Smooth muscle cell (in vitro differentiated cells): ENCODE measurements around the gene CD46. TPM values are rescaled to one million over a fixed set of nuclear protein-coding genes. Genes with fewer than 3 reads are reported as not detected.

Experiments used
- DNase-seq: peaks from one replicate; lab custom pipeline; 2025; ENCODE audit not compliant: unreplicated experiment; lab: John Stamatoyannopoulos, UW
- H2AFZ ChIP-seq: fragments of 200-600 bp; sonication (generic); 2 replicates; pipeline ENCODE4 v1.6.0; 2016; ENCODE audit warnings: antibody characterized with exemption, low read depth, mild to moderate bottlenecking
- H3F3A ChIP-seq: fragments of 200-600 bp; sonication (generic); 2 replicates; pipeline ENCODE4 v1.6.0; 2017; ENCODE audit warnings: antibody characterized with exemption, low read depth
- H3K27ac ChIP-seq: fragments of 200-600 bp; sonication (generic); 2 replicates; pipeline ENCODE4 v1.5.1; 2016; ENCODE audit warnings: low read depth, mild to moderate bottlenecking
- H3K27me3 ChIP-seq: fragments of 200-600 bp; sonication (generic); 2 replicates; pipeline ENCODE4 v1.6.1; 2016; ENCODE audit warnings: low read depth, mild to moderate bottlenecking
- H3K36me3 ChIP-seq: fragments of 200-600 bp; sonication (generic); 2 replicates; pipeline ENCODE4 v1.5.1; 2016; ENCODE audit warnings: low read depth
- H3K4me1 ChIP-seq: fragments of 200-600 bp; sonication (generic); 2 replicates; pipeline ENCODE4 v1.5.1; 2016; ENCODE audit warnings: low read depth
- H3K4me2 ChIP-seq: fragments of 200-600 bp; sonication (generic); 2 replicates; pipeline ENCODE4 v1.6.0; 2016; ENCODE audit warnings: mild to moderate bottlenecking
- H3K4me3 ChIP-seq: fragments of 200-600 bp; sonication (generic); 2 replicates; pipeline ENCODE4 v1.5.1; 2016; ENCODE audit warnings: mild to moderate bottlenecking
- H3K79me2 ChIP-seq: fragments of 200-600 bp; sonication (generic); 2 replicates; pipeline ENCODE4 v1.6.0; 2016; ENCODE audit warnings: low read depth, mild to moderate bottlenecking
- H3K9ac ChIP-seq: fragments of 200-600 bp; sonication (generic); 2 replicates; pipeline ENCODE4 v1.6.0; 2016; ENCODE audit warnings: low read depth
- H3K9me3 ChIP-seq: fragments of 200-600 bp; sonication (generic); replicated peaks from 2 replicates; pipeline ENCODE4 v1.5.1; 2016; ENCODE audit warnings: low read depth
- H4K20me1 ChIP-seq: fragments of 200-600 bp; sonication (generic); 2 replicates; pipeline ENCODE4 v1.6.0; 2016; ENCODE audit warnings: low read depth
- CTCF ChIP-seq: fragments of 200-600 bp; sonication (generic); IDR thresholded peaks from 2 replicates; pipeline ENCODE4 v1.5.1; 2017; ENCODE audit warnings: borderline replicate concordance, mild to moderate bottlenecking, antibody characterized with exemption; ENCODE audit not compliant: insufficient read depth, poor library complexity, severe bottlenecking
- WGBS: methylation state at CpG from one replicate; pipeline ENCODE4 v1.1.7; 2016; ENCODE audit warnings: low lambda C conversion rate; 5-methylcytosine and 5-hydroxymethylcytosine counted together
- polyA plus RNA-seq: library from polyadenylated mRNA; unstranded; fragments of >200 nt; fragmentation: Nextera tagmentation; extraction: Ambion mirVana; gene quantifications from 2 replicates; pipeline ENCODE4 v1.2.1, GENCODE V29; 2016
- total RNA-seq: library from RNA; depleted of rRNA; stranded (reverse); fragments of >200 nt; gene quantifications from 2 replicates; pipeline ENCODE4 v1.2.3, GENCODE V29; 2014

CD46 gene
- total and polyA plus RNA-seq, 2 experiments from 2014 or later, result 117 to 234 TPM

DNA sequence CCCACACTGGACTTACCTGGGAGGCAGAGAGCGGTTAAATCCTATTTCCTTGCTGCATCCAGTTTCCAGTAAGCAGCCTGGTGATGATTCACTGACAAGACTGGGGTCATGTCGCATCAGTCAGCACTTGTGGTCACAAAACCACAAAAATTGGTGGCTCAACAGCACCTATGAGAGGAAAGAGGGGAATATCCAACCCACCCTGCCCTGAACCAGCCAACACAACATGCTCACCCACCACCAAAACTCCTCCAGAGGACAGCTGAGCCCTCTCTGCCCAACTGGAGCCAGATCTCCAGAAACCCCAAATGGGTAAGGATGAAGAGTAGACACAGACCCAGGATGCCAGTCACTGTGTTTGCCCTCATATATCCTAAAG lies 64.0 kb downstream of the CD46 start:
- no peaks in the 10 kb centered on the region for H3K79me2 ChIP-seq
- no peaks in the 10 kb centered on the region for H3K9me3 ChIP-seq
- H3K4me3 ChIP-seq, result no peak overlapping the region
- no peak for DNase-seq
- peak overlapping the region; percentile 5 for H3K27ac ChIP-seq
- H3K27me3 ChIP-seq, result no peaks in the 10 kb centered on the region
- no peaks in the 10 kb centered on the region for H3F3A ChIP-seq
- TF ChIP-seq CTCF, result no peak
- no peaks in the 10 kb centered on the region for H3K4me1 ChIP-seq
- WGBS, result 32% methylated on average over 2 of the region's 2 CpGs
- no peaks in the 10 kb centered on the region for H3K36me3 ChIP-seq
- H3K4me2 ChIP-seq, result peak overlapping the region; percentile 59
- H3K9ac ChIP-seq, result no peak overlapping the region
- H2AFZ ChIP-seq, result no peak overlapping the region
- H4K20me1 ChIP-seq, result no peaks in the 10 kb centered on the region

- no peak overlapping the region for H3K27ac ChIP-seq
- H3K36me3 ChIP-seq, result no peaks in the 10 kb centered on the region
- H3K4me1 ChIP-seq, result no peaks in the 10 kb centered on the region
- no peaks in the 10 kb centered on the region for H3K9me3 ChIP-seq
- H3K4me2 ChIP-seq, result no peak overlapping the region
- H3K27me3 ChIP-seq, result no peaks in the 10 kb centered on the region
- no peak for DNase-seq
- H3F3A ChIP-seq, result no peaks in the 10 kb centered on the region
- WGBS, result 99% methylated on average over 7 of the region's 7 CpGs
- no peaks in the 10 kb centered on the region for H4K20me1 ChIP-seq
- H3K9ac ChIP-seq, result no peak overlapping the region
- no peaks in the 10 kb centered on the region for H3K79me2 ChIP-seq
- TF ChIP-seq CTCF, result no peak
- no peak overlapping the region for H2AFZ ChIP-seq
- no peak overlapping the region for H3K4me3 ChIP-seq
Observed at GRCh38 chr1:207817166-207817565, 65.3 kb downstream of the CD46 start.

DNA sequence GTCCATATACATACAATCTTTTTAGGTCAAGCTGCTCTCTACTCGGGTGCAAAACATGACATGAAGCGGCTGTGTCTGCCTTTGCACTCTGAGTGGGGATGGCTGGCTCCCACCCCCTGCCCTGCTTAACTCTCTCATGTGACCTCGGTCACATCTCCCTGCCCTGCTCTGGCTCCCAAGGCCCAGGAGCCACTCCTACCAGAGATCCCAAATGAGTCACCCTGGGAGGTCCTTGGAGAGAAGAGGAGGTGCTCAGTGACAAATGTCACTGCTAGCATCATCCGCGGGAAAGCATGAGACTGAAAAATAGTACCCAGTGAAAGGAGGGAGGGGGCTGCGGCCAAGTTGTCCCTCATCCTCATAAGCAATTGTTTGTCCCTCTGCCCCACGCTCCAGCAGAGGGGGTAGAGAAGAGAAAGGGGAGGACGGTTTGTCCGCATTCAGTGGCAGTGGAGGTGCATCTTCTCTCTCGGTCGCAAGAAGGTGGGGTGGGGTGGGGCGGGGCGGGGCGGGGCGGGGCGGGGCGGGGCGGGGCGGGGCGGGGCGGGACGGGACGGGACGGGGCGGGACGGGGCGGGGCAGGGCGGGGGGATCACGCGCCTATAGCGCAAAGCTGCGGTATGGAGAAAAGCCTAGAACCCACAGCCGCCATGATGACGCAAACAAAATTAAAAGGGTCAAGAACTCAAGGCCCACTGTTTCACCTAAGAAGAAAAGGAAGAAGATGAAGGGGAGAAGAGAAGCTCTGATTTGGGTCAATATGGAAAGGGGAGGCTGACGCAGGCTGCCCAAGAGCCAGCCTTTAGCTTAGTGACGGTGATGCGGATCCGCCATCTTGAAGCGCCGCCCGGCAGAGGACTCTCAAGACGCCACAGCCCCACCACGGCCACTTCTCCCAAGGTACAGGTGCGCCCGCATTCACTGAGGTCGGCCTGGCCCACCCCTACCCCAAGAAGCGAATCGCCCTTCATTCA lies 66.2 kb downstream of the CD46 start:
- Histone ChIP-seq H3K4me1 (no peaks in the 10 kb centered on the region), H2AFZ (no peak overlapping the region), H3K27me3 (no peaks in the 10 kb centered on the region), H4K20me1 (no peaks in the 10 kb centered on the region), H3F3A (no peaks in the 10 kb centered on the region), H3K9ac (peak overlapping the region; percentile 42), H3K4me3 (no peak overlapping the region), H3K79me2 (no peaks in the 10 kb centered on the region), H3K9me3 (no peaks in the 10 kb centered on the region), H3K27ac (peak overlapping the region; percentile 14), H3K36me3 (no peaks in the 10 kb centered on the region), H3K4me2 (peak overlapping the region; percentile 58)
- TF ChIP-seq CTCF, result no peak
- DNase-seq, result no peak
- 91% methylated on average over 32 of the region's 48 CpGs for WGBS

DNA sequence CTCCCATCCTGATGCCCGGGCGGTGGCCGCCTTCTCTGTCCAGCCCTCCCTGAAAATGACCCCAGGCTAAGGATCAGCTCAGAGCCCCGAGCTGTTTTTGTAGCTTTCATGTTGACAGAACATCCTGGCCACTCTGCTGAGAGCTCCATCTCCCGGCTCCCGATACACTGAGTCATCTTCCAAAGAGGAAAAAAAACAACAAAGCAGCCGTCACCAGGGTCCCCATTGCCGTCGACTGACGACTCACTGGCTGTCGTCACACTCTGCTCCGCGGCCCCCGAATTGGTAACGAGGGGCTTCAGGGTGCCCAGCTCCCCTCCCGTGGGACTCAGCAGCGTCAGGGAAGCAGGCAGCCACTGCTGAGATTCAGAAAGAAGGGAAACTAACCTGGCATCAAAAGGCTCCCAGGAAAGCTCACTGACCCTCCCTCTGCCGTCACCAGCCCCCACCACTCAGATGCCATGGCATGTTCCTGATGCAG lies 67.2 kb downstream of the CD46 start:
- no peak overlapping the region for H3K4me3 ChIP-seq
- H3K4me2 ChIP-seq, result peak overlapping the region; percentile 58
- no peak overlapping the region for H2AFZ ChIP-seq
- no peaks in the 10 kb centered on the region for H4K20me1 ChIP-seq
- H3K36me3 ChIP-seq, result no peaks in the 10 kb centered on the region
- peak overlapping the region; percentile 42 for H3K9ac ChIP-seq
- no peaks in the 10 kb centered on the region for H3K9me3 ChIP-seq
- DNase-seq, result no peak
- WGBS, result 38% methylated on average over 18 of the region's 18 CpGs
- no peak for TF ChIP-seq CTCF
- H3K27ac ChIP-seq, result peak overlapping the region; percentile 14
- no peaks in the 10 kb centered on the region for H3K27me3 ChIP-seq
- no peaks in the 10 kb centered on the region for H3K4me1 ChIP-seq
- no peaks in the 10 kb centered on the region for H3F3A ChIP-seq
- no peaks in the 10 kb centered on the region for H3K79me2 ChIP-seq
